Activated naive CD4-positive, alpha-beta T cell treated with anti-CD3 and anti-CD28 coated beads, Interleukin-2, amount 10 ng/mL, durations not matched to agents 7 days and 5 days (primary cell): ENCODE measurements around the gene ZNF248.
"Not testable (repeated sequence)": the region's sequence is repeated elsewhere in the genome, so short reads cannot be mapped to it uniquely, and the experiment has no call there.

Experiments used
- CTCF ChIA-PET: fragments of 350-600 bp; sonication (Branson Sonifier 250); formaldehyde crosslinking; loops from one replicate; lab custom pipeline; 2021; ENCODE audit warnings: antibody characterized with exemption; lab: Charles Lee
- DNase-seq: peaks from one replicate; pipeline ENCODE4 v3.0.0-alpha.2; 2020
- H3K27ac Mint-ChIP-seq: one replicate; pipeline ENCODE4 v1.8.0; 2021; ENCODE audit warnings: mild to moderate bottlenecking, moderate library complexity, mixed read lengths
- H3K27me3 Mint-ChIP-seq: one replicate; pipeline ENCODE4 v1.8.0; 2021; ENCODE audit warnings: mild to moderate bottlenecking, mixed read lengths
- H3K36me3 Mint-ChIP-seq: one replicate; pipeline ENCODE4 v1.8.0; 2021; ENCODE audit warnings: mixed read lengths
- H3K4me1 Mint-ChIP-seq: one replicate; pipeline ENCODE4 v1.8.0; 2021; ENCODE audit warnings: mixed read lengths
- H3K4me3 Mint-ChIP-seq: one replicate; pipeline ENCODE4 v1.8.0; 2021; ENCODE audit warnings: mild to moderate bottlenecking, moderate library complexity, mixed read lengths
- H3K9me3 Mint-ChIP-seq: one replicate; pipeline ENCODE4 v1.8.0; 2021; ENCODE audit warnings: mixed read lengths

ZNF248 gene

DNA sequence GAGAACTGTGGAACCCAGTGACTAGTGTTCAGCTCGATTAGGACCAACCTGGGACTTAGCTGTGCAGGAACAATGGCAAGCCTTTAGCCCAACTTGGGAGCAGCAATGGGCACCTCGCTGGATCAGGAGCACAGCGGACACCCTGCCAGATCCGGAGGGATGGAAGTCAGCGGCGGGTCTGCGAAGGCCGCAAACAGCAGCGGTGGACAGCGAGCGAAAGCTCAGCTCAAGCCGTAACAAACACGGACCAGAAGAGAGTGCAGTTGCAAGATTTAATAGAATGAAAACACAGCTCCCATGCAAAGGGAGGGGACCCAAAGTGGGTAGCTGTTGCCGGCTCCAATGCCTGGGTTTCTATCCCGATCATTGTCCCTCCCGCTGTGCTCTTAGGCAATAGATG, 1.9 kb upstream of the ZNF248 start:
- H3K4me3 Mint-ChIP-seq, H3K36me3 Mint-ChIP-seq, CTCF ChIA-PET, H3K27ac Mint-ChIP-seq, H3K27me3 Mint-ChIP-seq, DNase-seq: not testable (repeated sequence)
- Mint-ChIP-seq H3K4me1 (peaks cover 29% of the 10 kb centered on the region), H3K9me3 (peaks cover 11% of the 10 kb centered on the region)

DNA sequence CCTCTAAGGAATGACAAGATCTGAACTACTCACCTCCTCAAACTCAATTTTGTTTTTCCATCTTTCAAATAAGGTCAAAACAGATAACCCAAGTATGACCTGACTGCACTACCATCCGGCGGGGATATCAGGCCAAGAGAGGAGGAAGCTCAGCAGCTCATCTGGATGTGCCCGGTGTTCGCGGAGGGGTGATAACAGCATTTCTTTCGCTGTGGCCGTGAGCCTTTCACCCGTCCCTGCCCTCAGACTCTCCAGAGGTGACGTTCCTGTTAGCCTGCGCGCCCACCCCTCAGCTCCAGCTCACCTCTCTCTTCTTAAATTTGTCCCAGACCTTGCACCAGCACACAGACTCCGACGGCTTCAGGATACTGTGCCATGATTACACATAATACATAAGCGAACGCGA, 526 bp downstream of the ZNF248 start:
- peak overlapping the region; percentile 92 for H3K4me3 Mint-ChIP-seq
- H3K4me1 Mint-ChIP-seq = peaks cover 35% of the 10 kb centered on the region
- peak overlapping the region; percentile 89 for H3K27ac Mint-ChIP-seq
- peak; percentile 51 for DNase-seq
- peaks cover 18% of the 10 kb centered on the region for H3K36me3 Mint-ChIP-seq
- H3K9me3 Mint-ChIP-seq = peaks cover 9% of the 10 kb centered on the region
- CTCF ChIA-PET = interaction anchor here (1.3 kb wide), 1 partner anchor 120 kb away, joined by 6 read pairs; no protein-coding TSS in a partner anchor
- H3K27me3 Mint-ChIP-seq = peaks cover 3% of the 10 kb centered on the region

GRCh38 chr10:37855636-37856035, 1.8 kb downstream of the ZNF248 start:
- CTCF ChIA-PET = no interaction called here
- peaks cover 9% of the 10 kb centered on the region for H3K9me3 Mint-ChIP-seq
- DNase-seq = no peak
- H3K4me1 Mint-ChIP-seq = peaks cover 35% of the 10 kb centered on the region
- peaks cover 18% of the 10 kb centered on the region for H3K36me3 Mint-ChIP-seq
- H3K27ac Mint-ChIP-seq = no peak overlapping the region
- peaks cover 3% of the 10 kb centered on the region for H3K27me3 Mint-ChIP-seq
- no peak overlapping the region for H3K4me3 Mint-ChIP-seq

GRCh38 chr10:37854626-37855025, 2.8 kb downstream of the ZNF248 start:
- peaks cover 18% of the 10 kb centered on the region for H3K36me3 Mint-ChIP-seq
- H3K4me1 Mint-ChIP-seq = peaks cover 35% of the 10 kb centered on the region
- no peaks in the 10 kb centered on the region for H3K9me3 Mint-ChIP-seq
- DNase-seq = no peak
- H3K4me3 Mint-ChIP-seq = no peak overlapping the region
- CTCF ChIA-PET = no interaction called here
- H3K27ac Mint-ChIP-seq = no peak overlapping the region
- H3K27me3 Mint-ChIP-seq = peaks cover 3% of the 10 kb centered on the region

- CTCF ChIA-PET = no interaction called here
- Mint-ChIP-seq H3K4me3 (no peak overlapping the region), H3K4me1 (no peaks in the 10 kb centered on the region), H3K27ac (peak overlapping the region; percentile 59), H3K9me3 (peaks cover 15% of the 10 kb centered on the region), H3K36me3 (peaks cover 40% of the 10 kb centered on the region), H3K27me3 (no peaks in the 10 kb centered on the region)
- DNase-seq = no peak
Measured at GRCh38 chr10:37844644-37845043, 12.8 kb downstream of the ZNF248 start.

- Mint-ChIP-seq H3K36me3 (peaks cover 52% of the 10 kb centered on the region), H3K9me3 (peaks cover 27% of the 10 kb centered on the region), H3K27me3 (no peaks in the 10 kb centered on the region), H3K27ac (no peak overlapping the region), H3K4me3 (no peak overlapping the region), H3K4me1 (peaks cover 1% of the 10 kb centered on the region)
- CTCF ChIA-PET = no interaction called here
- no peak for DNase-seq
Measured at GRCh38 chr10:37839243-37839642, 18.2 kb downstream of the ZNF248 start.

DNA sequence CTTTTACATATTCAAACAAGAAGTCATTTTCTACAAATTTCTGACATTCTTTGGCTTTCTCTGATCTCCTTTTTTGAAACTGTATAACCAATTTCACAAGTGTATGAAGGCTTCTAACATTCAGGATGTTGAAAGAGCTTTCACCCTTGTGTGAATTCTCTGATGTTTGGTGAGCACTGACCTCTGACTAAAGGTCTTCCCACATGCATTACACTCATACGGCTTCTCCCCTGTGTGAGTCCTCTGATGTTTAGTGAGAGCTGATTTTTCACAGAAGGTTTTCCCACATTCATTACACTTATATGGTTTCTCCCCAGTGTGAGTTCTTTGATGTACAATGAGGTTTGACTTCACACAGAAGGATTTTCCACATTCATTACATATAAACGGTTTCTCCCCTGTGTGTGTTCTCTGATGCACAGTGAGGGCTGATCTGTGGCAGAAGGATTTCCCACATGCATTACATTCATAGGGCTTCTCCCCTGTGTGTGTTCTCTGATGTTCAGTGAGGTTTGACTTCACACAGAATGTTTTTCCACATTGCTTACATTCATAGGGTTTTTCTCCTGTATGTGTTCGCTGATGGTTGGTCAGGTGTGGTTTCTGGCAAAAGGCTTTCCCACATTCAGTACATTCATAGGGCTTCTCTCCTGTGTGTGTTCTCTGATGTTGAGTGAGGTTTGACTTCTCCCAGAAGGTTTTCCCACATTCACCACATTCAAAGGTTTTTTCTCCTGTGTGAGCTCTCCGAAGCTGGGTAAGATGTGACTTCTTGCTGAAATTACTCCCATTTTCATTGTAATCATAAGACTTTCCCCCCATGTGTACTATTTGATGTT, 25.7 kb downstream of the ZNF248 start:
- DNase-seq = no peak
- H3K4me3 Mint-ChIP-seq = no peak overlapping the region
- CTCF ChIA-PET = no interaction called here
- H3K27me3 Mint-ChIP-seq = no peaks in the 10 kb centered on the region
- peaks cover 7% of the 10 kb centered on the region for H3K4me1 Mint-ChIP-seq
- H3K36me3 Mint-ChIP-seq = peaks cover 83% of the 10 kb centered on the region
- peaks cover 69% of the 10 kb centered on the region for H3K9me3 Mint-ChIP-seq
- H3K27ac Mint-ChIP-seq = no peak overlapping the region

DNA sequence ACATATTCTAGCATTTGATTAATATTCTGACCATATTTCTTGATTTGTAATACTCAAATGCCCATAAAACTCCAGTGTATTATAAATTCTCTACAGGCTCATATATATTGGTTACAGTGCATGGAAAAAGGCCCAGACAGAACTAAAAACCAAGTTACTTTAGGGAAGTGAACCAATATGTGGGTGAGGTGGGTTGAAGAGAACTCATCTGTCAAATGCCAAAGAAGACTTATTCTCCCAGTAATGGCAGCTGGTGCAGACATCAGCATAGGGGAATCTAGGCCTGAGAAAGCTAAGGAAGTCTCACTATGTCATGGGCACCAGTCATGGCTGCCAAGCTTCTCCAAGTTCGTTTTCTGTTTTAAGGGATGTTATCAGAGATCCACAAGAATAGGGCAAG, 30.6 kb downstream of the ZNF248 start:
- CTCF ChIA-PET = no interaction called here
- Mint-ChIP-seq H3K9me3 (peaks cover 62% of the 10 kb centered on the region), H3K4me1 (no peaks in the 10 kb centered on the region), H3K27me3 (no peaks in the 10 kb centered on the region), H3K4me3 (no peak overlapping the region), H3K36me3 (peaks cover 37% of the 10 kb centered on the region), H3K27ac (no peak overlapping the region)
- no peak for DNase-seq

GRCh38 chr10:37821237-37821636, 36.2 kb downstream of the ZNF248 start:
- H3K36me3 Mint-ChIP-seq = peaks cover 1% of the 10 kb centered on the region
- H3K4me3 Mint-ChIP-seq = no peak overlapping the region
- H3K9me3 Mint-ChIP-seq = peaks cover 47% of the 10 kb centered on the region
- CTCF ChIA-PET = no interaction called here
- H3K27me3 Mint-ChIP-seq = no peaks in the 10 kb centered on the region
- DNase-seq = no peak
- H3K27ac Mint-ChIP-seq = no peak overlapping the region
- no peaks in the 10 kb centered on the region for H3K4me1 Mint-ChIP-seq

- Mint-ChIP-seq H3K9me3 (peaks cover 50% of the 10 kb centered on the region), H3K27me3 (no peaks in the 10 kb centered on the region), H3K4me3 (no peak overlapping the region), H3K36me3 (no peaks in the 10 kb centered on the region), H3K4me1 (no peaks in the 10 kb centered on the region), H3K27ac (no peak overlapping the region)
- DNase-seq = no peak
- CTCF ChIA-PET = no interaction called here
Measured at GRCh38 chr10:37819797-37820196, 37.6 kb downstream of the ZNF248 start.

DNA sequence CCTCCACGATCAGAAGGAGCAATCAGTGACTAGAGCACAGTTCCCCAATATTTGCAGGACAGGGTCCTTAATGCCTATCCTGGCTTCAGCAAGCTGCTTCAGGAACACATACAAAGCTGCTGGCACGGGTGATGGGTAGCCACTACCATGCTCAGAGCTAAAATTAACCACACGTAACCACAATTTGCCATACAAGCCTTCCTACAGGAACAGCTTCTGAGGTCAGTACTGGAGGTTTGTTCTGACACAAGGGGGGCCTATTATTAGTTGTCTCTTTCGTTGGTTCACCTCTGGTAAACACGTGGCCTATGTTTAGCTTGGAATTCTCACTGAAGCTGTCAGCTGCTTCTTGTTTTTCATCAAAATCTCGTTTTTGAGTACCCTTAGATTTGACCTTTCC, 41.1 kb downstream of the ZNF248 start:
- CTCF ChIA-PET = no interaction called here
- H3K36me3 Mint-ChIP-seq = no peaks in the 10 kb centered on the region
- H3K27ac Mint-ChIP-seq = no peak overlapping the region
- no peaks in the 10 kb centered on the region for H3K27me3 Mint-ChIP-seq
- H3K4me3 Mint-ChIP-seq = no peak overlapping the region
- DNase-seq = no peak
- peaks cover 53% of the 10 kb centered on the region for H3K9me3 Mint-ChIP-seq
- H3K4me1 Mint-ChIP-seq = no peaks in the 10 kb centered on the region

DNA sequence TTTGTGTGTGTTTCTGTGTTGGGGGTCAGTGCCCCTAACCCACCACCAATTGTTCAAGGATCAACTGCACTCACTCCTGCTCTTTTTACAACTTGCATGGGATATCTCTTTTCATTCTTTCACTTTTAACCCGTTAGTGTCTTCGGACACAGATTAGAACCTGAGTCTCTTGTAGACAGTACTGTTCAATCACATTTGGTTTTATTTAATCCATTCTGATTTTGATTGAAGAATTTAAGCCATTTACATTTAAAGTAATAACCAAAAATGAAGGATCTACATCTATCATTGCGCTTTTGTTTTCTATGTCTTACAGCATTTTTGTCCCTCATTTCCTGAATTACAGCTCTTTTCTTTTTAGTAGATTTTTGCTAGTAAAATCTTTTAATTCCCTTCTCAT, 43.6 kb downstream of the ZNF248 start:
- Mint-ChIP-seq H3K27me3 (no peaks in the 10 kb centered on the region), H3K9me3 (peaks cover 41% of the 10 kb centered on the region), H3K4me3 (no peak overlapping the region), H3K36me3 (no peaks in the 10 kb centered on the region), H3K4me1 (no peaks in the 10 kb centered on the region), H3K27ac (no peak overlapping the region)
- no peak for DNase-seq
- CTCF ChIA-PET = no interaction called here

GRCh38 chr10:37812290-37812689, 45.1 kb downstream of the ZNF248 start:
- H3K9me3 Mint-ChIP-seq = peaks cover 39% of the 10 kb centered on the region
- no peak overlapping the region for H3K4me3 Mint-ChIP-seq
- no peak for DNase-seq
- CTCF ChIA-PET = no interaction called here
- H3K4me1 Mint-ChIP-seq = no peaks in the 10 kb centered on the region
- H3K27ac Mint-ChIP-seq = no peak overlapping the region
- H3K27me3 Mint-ChIP-seq = no peaks in the 10 kb centered on the region
- H3K36me3 Mint-ChIP-seq = no peaks in the 10 kb centered on the region

DNA sequence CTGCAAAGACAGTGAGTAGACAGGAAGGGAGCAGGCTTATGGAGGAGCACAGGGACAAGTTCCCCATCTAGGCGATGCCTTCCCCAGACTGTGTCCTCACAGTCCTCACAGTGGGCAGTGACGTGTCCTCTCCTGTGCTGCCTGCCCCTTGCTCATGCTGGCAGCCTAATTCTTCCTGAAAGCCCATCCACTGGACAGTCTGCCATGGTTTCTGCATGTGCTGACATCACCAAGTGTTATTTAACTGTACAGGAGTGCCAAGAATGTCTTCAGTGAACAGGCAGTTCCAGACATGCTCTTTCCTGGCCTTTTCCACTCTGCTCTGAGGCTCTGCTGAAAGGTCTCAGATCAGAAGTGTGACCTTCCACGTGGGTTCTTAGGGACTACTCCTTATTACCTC, 54.1 kb downstream of the ZNF248 start:
- Mint-ChIP-seq H3K27ac (no peak overlapping the region), H3K27me3 (no peaks in the 10 kb centered on the region), H3K9me3 (peaks cover 2% of the 10 kb centered on the region), H3K4me1 (no peaks in the 10 kb centered on the region), H3K36me3 (no peaks in the 10 kb centered on the region), H3K4me3 (no peak overlapping the region)
- DNase-seq = no peak
- CTCF ChIA-PET = no interaction called here

- Mint-ChIP-seq H3K27ac (no peak overlapping the region), H3K4me3 (no peak overlapping the region), H3K9me3 (peaks cover 5% of the 10 kb centered on the region), H3K4me1 (no peaks in the 10 kb centered on the region), H3K27me3 (no peaks in the 10 kb centered on the region), H3K36me3 (no peaks in the 10 kb centered on the region)
- no peak for DNase-seq
- CTCF ChIA-PET = no interaction called here
Measured at GRCh38 chr10:37801557-37801956, 55.9 kb downstream of the ZNF248 start.
